ENCODE results near the gene PDIA4.

PDIA4 gene

GRCh38 chr7:149027611-149028345 is 527 bp downstream of the PDIA4 start:
- H3K36me3 ChIP-seq (ENCODE audit: control insufficient read depth, insufficient read depth, low read length) = peaks cover 4% of the 10 kb centered on the region
- H3K4me3 ChIP-seq (replicated peaks; ENCODE audit: low read depth, low read length) = peak overlapping the region; percentile 97
- H3K27me3 ChIP-seq (replicated peaks; ENCODE audit: control insufficient read depth, insufficient read depth, low read length) = no peaks in the 10 kb centered on the region
- DNase-seq (ENCODE audit: extremely low read depth, insufficient read length) = no peak
- no peak for TF ChIP-seq CTCF (IDR thresholded peaks at IDR 0.05; ENCODE audit: insufficient read depth, low read length, poor library complexity, severe bottlenecking)

GRCh38 chr7:149027055-149027454 is 1.2 kb downstream of the PDIA4 start:
- no peak for DNase-seq (ENCODE audit: extremely low read depth, insufficient read length)
- no peaks in the 10 kb centered on the region for H3K27me3 ChIP-seq (replicated peaks; ENCODE audit: control insufficient read depth, insufficient read depth, low read length)
- H3K4me3 ChIP-seq (replicated peaks; ENCODE audit: low read depth, low read length) = peak overlapping the region; percentile 97
- TF ChIP-seq CTCF (IDR thresholded peaks at IDR 0.05; ENCODE audit: insufficient read depth, low read length, poor library complexity, severe bottlenecking) = no peak
- H3K36me3 ChIP-seq (ENCODE audit: control insufficient read depth, insufficient read depth, low read length) = peaks cover 7% of the 10 kb centered on the region

- Histone ChIP-seq H3K4me3 (replicated peaks; ENCODE audit: low read depth, low read length) (peak overlapping the region; percentile 8), H3K36me3 (ENCODE audit: control insufficient read depth, insufficient read depth, low read length) (peaks cover 21% of the 10 kb centered on the region), H3K27me3 (replicated peaks; ENCODE audit: control insufficient read depth, insufficient read depth, low read length) (no peaks in the 10 kb centered on the region)
- DNase-seq (ENCODE audit: extremely low read depth, insufficient read length) = no peak
- no peak for TF ChIP-seq CTCF (IDR thresholded peaks at IDR 0.05; ENCODE audit: insufficient read depth, low read length, poor library complexity, severe bottlenecking)
These were observed 4.6 kb downstream of the PDIA4 start for GRCh38 chr7:149023662-149024061.

- no peaks in the 10 kb centered on the region for H3K27me3 ChIP-seq (replicated peaks; ENCODE audit: control insufficient read depth, insufficient read depth, low read length)
- H3K4me3 ChIP-seq (replicated peaks; ENCODE audit: low read depth, low read length) = no peak overlapping the region; the same call in 1 of the 2 replicates
- no peak for DNase-seq (ENCODE audit: extremely low read depth, insufficient read length)
- peaks cover 21% of the 10 kb centered on the region for H3K36me3 ChIP-seq (ENCODE audit: control insufficient read depth, insufficient read depth, low read length)
- TF ChIP-seq CTCF (IDR thresholded peaks at IDR 0.05; ENCODE audit: insufficient read depth, low read length, poor library complexity, severe bottlenecking) = no peak
These were observed 5.4 kb downstream of the PDIA4 start for GRCh38 chr7:149022756-149023360.

- DNase-seq (ENCODE audit: extremely low read depth, insufficient read length) = no peak
- Histone ChIP-seq H3K4me3 (replicated peaks; ENCODE audit: low read depth, low read length) (no peak overlapping the region), H3K27me3 (replicated peaks; ENCODE audit: control insufficient read depth, insufficient read depth, low read length) (no peaks in the 10 kb centered on the region), H3K36me3 (ENCODE audit: control insufficient read depth, insufficient read depth, low read length) (peaks cover 23% of the 10 kb centered on the region)
- no peak for TF ChIP-seq CTCF (IDR thresholded peaks at IDR 0.05; ENCODE audit: insufficient read depth, low read length, poor library complexity, severe bottlenecking)
These were observed 6.6 kb downstream of the PDIA4 start for GRCh38 chr7:149021725-149022062.
